HL-60 (cell line): ENCODE results near the gene PRLR.

ENCODE experiments used
- DNase-seq, 2 experiments: peaks; one replicate each; pipeline ENCODE4 v3.0.0-alpha.2; 2010 to 2020; ENCODE audit warnings: low read depth in 1 of 2, low spot score in 1 of 2
- H3K27ac ChIP-seq: fragments of 250-450 bp; sonication (Bioruptor Pico); replicated peaks from 2 replicates; pipeline ENCODE4 v1.5.1; 2020; ENCODE audit warnings: mild to moderate bottlenecking, moderate library complexity
- H3K27me3 ChIP-seq: fragments of 250-450 bp; sonication (Bioruptor Pico); 2 replicates; pipeline ENCODE4 v1.5.1; 2021; ENCODE audit warnings: mild to moderate bottlenecking, moderate library complexity; ENCODE audit not compliant: insufficient read depth, poor library complexity, severe bottlenecking
- H3K4me3 ChIP-seq: replicated peaks from 2 replicates; pipeline ENCODE4 v1.5.1; 2011; ENCODE audit warnings: mild to moderate bottlenecking, control low read depth, low read length; ENCODE audit not compliant: insufficient read depth
- CTCF ChIP-seq: IDR thresholded peaks from one replicate; pipeline ENCODE4 v1.5.1; 2011; ENCODE audit warnings: low read length, control low read depth, inconsistent platforms; ENCODE audit not compliant: insufficient read depth
- GABPA ChIP-seq: IDR thresholded peaks from 2 replicates; pipeline ENCODE4 v1.6.1; 2012; ENCODE audit warnings: low read depth
- POLR2AphosphoS5 ChIP-seq: IDR thresholded peaks from 2 replicates; pipeline ENCODE4 v1.6.1; 2012; ENCODE audit warnings: low read depth
- SPI1 ChIP-seq: IDR thresholded peaks from 2 replicates; pipeline ENCODE4 v1.6.1; 2012; ENCODE audit warnings: low read depth, mild to moderate bottlenecking, borderline replicate concordance
- TF ChIP-seq, protein P1 (sequence below): IDR thresholded peaks from 2 replicates; pipeline ENCODE4 v1.6.1; 2012; ENCODE audit warnings: low read depth; ENCODE audit not compliant: insufficient replicate concordance

Gene PRLR

GRCh38 chr5:35024911-35025510, 205.3 kb downstream of the PRLR start:
- no peak for DNase-seq
- TF ChIP-seq, protein P1, sequence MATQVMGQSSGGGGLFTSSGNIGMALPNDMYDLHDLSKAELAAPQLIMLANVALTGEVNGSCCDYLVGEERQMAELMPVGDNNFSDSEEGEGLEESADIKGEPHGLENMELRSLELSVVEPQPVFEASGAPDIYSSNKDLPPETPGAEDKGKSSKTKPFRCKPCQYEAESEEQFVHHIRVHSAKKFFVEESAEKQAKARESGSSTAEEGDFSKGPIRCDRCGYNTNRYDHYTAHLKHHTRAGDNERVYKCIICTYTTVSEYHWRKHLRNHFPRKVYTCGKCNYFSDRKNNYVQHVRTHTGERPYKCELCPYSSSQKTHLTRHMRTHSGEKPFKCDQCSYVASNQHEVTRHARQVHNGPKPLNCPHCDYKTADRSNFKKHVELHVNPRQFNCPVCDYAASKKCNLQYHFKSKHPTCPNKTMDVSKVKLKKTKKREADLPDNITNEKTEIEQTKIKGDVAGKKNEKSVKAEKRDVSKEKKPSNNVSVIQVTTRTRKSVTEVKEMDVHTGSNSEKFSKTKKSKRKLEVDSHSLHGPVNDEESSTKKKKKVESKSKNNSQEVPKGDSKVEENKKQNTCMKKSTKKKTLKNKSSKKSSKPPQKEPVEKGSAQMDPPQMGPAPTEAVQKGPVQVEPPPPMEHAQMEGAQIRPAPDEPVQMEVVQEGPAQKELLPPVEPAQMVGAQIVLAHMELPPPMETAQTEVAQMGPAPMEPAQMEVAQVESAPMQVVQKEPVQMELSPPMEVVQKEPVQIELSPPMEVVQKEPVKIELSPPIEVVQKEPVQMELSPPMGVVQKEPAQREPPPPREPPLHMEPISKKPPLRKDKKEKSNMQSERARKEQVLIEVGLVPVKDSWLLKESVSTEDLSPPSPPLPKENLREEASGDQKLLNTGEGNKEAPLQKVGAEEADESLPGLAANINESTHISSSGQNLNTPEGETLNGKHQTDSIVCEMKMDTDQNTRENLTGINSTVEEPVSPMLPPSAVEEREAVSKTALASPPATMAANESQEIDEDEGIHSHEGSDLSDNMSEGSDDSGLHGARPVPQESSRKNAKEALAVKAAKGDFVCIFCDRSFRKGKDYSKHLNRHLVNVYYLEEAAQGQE, result no peak
- Histone ChIP-seq H3K27ac (no peak overlapping the region), H3K4me3 (no peak overlapping the region), H3K27me3 (no peaks in the 10 kb centered on the region)

GRCh38 chr5:35023391-35024178, 206.7 kb downstream of the PRLR start:
- Histone ChIP-seq H3K27me3 (no peaks in the 10 kb centered on the region), H3K4me3 (no peak overlapping the region), H3K27ac (no peak overlapping the region)
- TF ChIP-seq CTCF (no peak), POLR2AphosphoS5 (no peak), SPI1 (no peak), GABPA (no peak)
- TF ChIP-seq, protein P1, result no peak
- no peak for DNase-seq

DNA sequence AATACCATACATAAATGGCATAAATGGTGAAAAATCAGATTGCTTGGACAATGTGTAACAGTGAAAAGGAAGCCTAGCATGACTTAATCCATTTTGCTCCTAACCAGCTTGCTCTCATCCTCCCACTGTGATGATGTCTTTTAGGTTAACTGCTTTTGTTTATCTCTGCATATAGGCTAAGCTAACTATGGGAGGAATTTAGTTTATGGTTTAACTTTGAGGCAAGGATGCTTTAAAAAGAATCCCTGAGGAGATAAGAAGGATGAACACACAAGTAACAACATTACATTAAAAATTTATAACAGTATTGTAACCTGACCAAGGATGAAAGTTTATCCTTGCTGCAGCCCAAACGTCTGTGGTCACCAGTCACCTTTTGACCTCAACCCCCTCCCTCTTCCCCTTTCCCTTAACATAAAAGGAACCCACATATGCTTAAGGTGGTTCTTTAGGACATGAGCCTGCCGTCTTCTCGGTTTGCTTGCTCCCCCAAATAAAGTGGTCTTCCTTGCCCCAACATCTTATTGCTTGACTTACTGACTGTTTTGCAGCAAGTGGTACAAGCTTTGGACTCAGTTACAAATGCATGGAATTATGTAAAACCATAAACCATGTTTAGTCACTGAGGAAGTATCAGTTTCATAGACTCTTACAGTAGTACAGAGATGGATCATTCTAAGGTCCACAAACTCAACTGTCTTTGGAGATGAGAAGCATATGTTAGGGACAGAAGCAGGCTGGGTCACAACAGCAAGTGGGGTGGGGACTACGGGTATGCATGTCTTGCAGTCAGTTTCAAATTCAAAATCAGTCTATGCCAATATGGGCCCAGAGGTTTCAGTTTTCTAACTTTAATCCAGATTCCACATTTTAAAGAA, 213.9 kb downstream of the PRLR start:
- no peak overlapping the region for H3K27ac ChIP-seq
- H3K4me3 ChIP-seq, result no peak overlapping the region
- no peak for TF ChIP-seq SPI1
- TF ChIP-seq, protein P1, result no peak
- no peak for TF ChIP-seq CTCF
- no peak for TF ChIP-seq POLR2AphosphoS5
- TF ChIP-seq GABPA, result no peak
- no peaks in the 10 kb centered on the region for H3K27me3 ChIP-seq
- DNase-seq, result no peak
